OCI-LY3 (cell line): ENCODE measurements around the gene PARD3B.

Experiments used
- H2AFZ ChIP-seq: fragments of 200-600, 300-600 bp; shearing (Covaris generic); 2 replicates; pipeline ENCODE4 v1.6.0; 2014; ENCODE audit warnings: antibody characterized with exemption, low read depth, low read length
- H3K27ac ChIP-seq: fragments of 200-600, 300-600 bp; sonication (generic); 2 replicates; pipeline ENCODE4 v1.5.1; 2014; ENCODE audit warnings: mild to moderate bottlenecking, low read length, moderate library complexity, mixed read lengths
- H3K27me3 ChIP-seq: fragments of 200-600, 300-600 bp; sonication (generic); 2 replicates; pipeline ENCODE4 v1.6.1; 2014; ENCODE audit warnings: low read depth, low read length, mixed read lengths
- H3K36me3 ChIP-seq: fragments of 200-600, 300-600 bp; sonication (generic); replicated peaks from 2 replicates; pipeline ENCODE3; 2014; ENCODE audit warnings: low read depth, low read length, mixed read lengths
- H3K4me1 ChIP-seq: fragments of 300-600, 200-600 bp; sonication (generic); 2 replicates; pipeline ENCODE4 v1.6.1; 2014; ENCODE audit warnings: low read length, mixed read lengths
- H3K4me2 ChIP-seq: fragments of 200-600, 300-600 bp; sonication (generic); 2 replicates; pipeline ENCODE4 v1.6.1; 2014; ENCODE audit warnings: low read length, mixed read lengths
- H3K4me3 ChIP-seq: fragments of 300-600, 200-600 bp; sonication (generic); 2 replicates; pipeline ENCODE4 v1.5.1; 2014; ENCODE audit warnings: antibody characterized with exemption, mild to moderate bottlenecking, low read length, moderate library complexity
- H3K79me2 ChIP-seq: fragments of 300-600, 200-600 bp; shearing (Covaris generic); 2 replicates; pipeline ENCODE4 v1.6.1; 2014; ENCODE audit warnings: mild to moderate bottlenecking, low read length, mixed read lengths
- H3K9ac ChIP-seq: fragments of 300-600, 200-600 bp; shearing (Covaris generic); 2 replicates; pipeline ENCODE4 v1.6.0; 2014; ENCODE audit warnings: mild to moderate bottlenecking, low read length, moderate library complexity
- H3K9me3 ChIP-seq: fragments of 200-600, 300-600 bp; shearing (Covaris generic); 2 replicates; pipeline ENCODE4 v1.6.1; 2014; ENCODE audit warnings: low read length, mixed read lengths; ENCODE audit not compliant: insufficient read depth
- H4K20me1 ChIP-seq: fragments of 200-600, 300-600 bp; sonication (generic); 2 replicates; pipeline ENCODE4 v1.6.1; 2016; ENCODE audit warnings: low read length, mixed read lengths; ENCODE audit not compliant: insufficient read depth
- EZH2phosphoT487 ChIP-seq: fragments of 200-600 bp; shearing (Covaris generic); IDR thresholded peaks from 2 replicates; pipeline ENCODE4 v1.6.1; 2018; ENCODE audit warnings: antibody characterized with exemption, mixed run types, low read depth
- TF ChIP-seq, protein P1 (sequence below): fragments of 200-600, 300-600 bp; sonication (generic); IDR thresholded peaks from 2 replicates; pipeline ENCODE4 v1.5.1; 2014; ENCODE audit warnings: antibody characterized with exemption, low read length, low read depth

The PARD3B gene

DNA sequence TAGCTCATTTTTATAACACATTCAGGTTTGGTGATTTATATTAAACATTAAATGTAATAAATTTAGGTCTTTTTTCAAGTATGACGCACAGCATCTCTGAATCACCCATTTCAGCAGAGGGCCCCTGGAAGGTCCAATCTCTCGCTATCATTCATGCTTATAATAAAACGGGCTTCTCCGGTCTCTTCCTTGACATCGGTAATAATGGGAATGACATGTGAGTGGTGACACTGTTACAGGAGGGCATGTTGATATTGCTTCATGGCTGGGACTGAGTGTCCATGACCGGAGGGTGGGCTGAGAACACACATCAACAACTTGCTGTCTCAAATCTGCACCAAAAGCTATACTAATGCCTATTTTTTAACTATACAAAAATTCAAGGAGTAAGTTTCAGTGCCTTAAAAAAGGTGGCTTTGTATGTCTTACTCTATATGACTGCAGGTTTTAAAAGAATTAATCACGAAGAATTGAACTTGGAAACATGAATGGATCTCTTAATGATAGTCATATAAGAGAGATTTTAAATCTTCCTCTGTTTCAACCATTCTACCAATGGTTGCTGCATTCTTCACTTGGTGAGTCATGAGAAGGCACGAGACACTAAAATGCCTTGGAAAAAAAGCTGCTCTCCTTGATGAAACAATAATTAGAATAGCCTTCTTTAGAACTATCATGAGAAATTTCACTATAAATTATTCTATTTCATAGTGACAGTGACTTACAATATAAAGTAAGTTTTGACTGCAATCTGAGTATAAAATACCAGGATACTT is 1035.1 kb downstream of the PARD3B start:
- Histone ChIP-seq H3K9me3 (no peaks in the 10 kb centered on the region), H4K20me1 (no peaks in the 10 kb centered on the region), H3K4me2 (no peak overlapping the region), H3K79me2 (no peaks in the 10 kb centered on the region), H3K4me3 (no peak overlapping the region), H2AFZ (no peak overlapping the region), H3K9ac (no peak overlapping the region), H3K27me3 (no peaks in the 10 kb centered on the region), H3K4me1 (no peaks in the 10 kb centered on the region), H3K36me3 (no peaks in the 10 kb centered on the region), H3K27ac (no peak overlapping the region)
- no peak for TF ChIP-seq EZH2phosphoT487
- TF ChIP-seq, protein P1, sequence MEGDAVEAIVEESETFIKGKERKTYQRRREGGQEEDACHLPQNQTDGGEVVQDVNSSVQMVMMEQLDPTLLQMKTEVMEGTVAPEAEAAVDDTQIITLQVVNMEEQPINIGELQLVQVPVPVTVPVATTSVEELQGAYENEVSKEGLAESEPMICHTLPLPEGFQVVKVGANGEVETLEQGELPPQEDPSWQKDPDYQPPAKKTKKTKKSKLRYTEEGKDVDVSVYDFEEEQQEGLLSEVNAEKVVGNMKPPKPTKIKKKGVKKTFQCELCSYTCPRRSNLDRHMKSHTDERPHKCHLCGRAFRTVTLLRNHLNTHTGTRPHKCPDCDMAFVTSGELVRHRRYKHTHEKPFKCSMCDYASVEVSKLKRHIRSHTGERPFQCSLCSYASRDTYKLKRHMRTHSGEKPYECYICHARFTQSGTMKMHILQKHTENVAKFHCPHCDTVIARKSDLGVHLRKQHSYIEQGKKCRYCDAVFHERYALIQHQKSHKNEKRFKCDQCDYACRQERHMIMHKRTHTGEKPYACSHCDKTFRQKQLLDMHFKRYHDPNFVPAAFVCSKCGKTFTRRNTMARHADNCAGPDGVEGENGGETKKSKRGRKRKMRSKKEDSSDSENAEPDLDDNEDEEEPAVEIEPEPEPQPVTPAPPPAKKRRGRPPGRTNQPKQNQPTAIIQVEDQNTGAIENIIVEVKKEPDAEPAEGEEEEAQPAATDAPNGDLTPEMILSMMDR, result no peak

DNA sequence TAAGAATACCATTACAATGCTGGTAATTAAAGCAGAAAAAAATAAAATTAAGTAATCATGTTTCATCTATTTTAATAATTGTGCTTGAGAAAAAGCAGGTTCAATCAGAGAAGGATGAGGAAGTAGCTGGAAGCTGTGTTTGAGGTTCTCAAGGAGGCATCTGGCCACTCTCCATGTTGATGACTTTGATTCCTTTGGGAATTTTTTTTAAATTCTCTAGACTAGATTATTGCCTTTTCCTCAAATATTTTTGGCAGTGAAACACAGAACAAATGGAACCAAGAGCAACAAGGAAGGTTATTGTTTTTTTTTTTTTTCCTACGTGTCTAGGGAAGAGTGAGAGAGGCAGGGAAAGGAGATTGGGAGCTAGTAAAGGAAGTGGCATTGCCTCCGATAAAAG is 1037.1 kb downstream of the PARD3B start:
- Histone ChIP-seq H3K4me3 (no peak overlapping the region), H3K27me3 (no peaks in the 10 kb centered on the region), H3K27ac (no peak overlapping the region), H3K36me3 (no peaks in the 10 kb centered on the region), H3K4me2 (no peak overlapping the region), H4K20me1 (no peaks in the 10 kb centered on the region), H3K9me3 (no peaks in the 10 kb centered on the region), H3K9ac (no peak overlapping the region), H3K79me2 (no peaks in the 10 kb centered on the region), H3K4me1 (no peaks in the 10 kb centered on the region), H2AFZ (no peak overlapping the region)
- no peak for TF ChIP-seq EZH2phosphoT487
- TF ChIP-seq, protein P1, result no peak

DNA sequence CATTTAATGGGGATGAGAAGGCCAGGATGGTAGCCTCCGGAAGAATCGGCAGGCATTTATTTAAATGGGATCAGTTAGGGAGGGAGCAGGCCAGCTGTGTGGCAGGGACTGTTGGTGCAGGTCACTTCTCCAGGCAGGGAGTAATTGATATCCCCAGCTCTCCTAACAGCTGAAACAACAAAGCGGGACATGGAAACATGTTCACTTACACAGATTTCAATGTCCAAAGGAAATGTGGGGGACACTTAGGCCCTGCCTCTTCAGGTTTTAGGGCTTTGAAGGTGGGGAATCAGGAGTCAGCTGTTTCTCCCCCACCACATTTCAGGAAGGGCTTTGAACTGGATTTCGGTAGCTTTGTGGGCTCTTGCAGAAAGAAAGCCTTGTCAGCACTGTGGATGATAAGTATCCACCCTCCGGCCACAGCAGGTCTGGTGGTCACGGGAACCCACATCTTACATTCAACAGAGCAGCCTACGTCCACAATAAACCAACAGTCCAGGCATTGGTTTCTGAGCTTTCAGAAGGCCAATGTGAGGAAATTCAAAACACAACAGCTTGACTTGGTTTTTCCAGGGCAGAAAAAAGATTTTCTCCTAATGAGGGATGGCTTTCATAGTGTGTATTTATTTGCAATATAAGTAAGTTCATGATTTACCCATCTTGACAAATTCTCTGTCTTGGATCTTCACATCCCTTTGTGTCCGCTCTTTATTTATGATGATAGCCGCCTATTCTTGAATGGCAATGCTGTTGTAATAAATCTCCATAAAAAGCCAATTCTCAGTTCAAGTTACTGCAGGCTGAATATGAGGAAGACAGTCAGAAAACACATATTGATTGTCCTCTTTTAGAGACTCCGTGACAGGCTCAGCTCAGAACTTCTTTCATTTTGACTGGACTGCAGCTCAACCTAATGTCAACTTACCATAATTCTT is 1040.4 kb downstream of the PARD3B start:
- Histone ChIP-seq H4K20me1 (no peaks in the 10 kb centered on the region), H3K27ac (no peak overlapping the region), H3K36me3 (no peaks in the 10 kb centered on the region), H3K9ac (no peak overlapping the region), H3K27me3 (0 out of 2 replicates have a peak, but pooled peaks cover 3% of the 10 kb centered on the region), H3K4me1 (no peaks in the 10 kb centered on the region), H3K79me2 (no peaks in the 10 kb centered on the region), H3K4me3 (no peak overlapping the region), H3K9me3 (no peaks in the 10 kb centered on the region), H2AFZ (no peak overlapping the region), H3K4me2 (no peak overlapping the region)
- TF ChIP-seq EZH2phosphoT487, result no peak
- TF ChIP-seq, protein P1, result no peak

DNA sequence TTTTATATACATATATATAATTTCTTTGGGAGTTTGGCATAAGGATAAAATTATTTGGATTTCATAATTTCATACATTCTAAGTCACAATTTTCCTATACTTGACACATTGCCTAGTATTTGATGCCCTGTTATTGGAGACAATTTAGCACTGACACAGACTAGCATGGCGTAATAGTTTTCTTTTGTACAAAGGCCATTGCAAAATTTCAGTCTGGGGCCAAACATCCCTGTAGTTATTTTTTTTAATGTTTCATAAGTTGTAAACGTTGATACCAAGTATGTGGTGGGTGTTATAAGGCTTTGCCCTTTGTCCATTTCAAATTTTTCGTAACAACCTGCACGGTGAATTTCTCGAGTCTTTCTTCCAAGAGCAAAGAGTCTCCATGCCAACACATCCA is 1041.4 kb downstream of the PARD3B start:
- Histone ChIP-seq H3K4me1 (no peaks in the 10 kb centered on the region), H3K27ac (no peak overlapping the region), H3K36me3 (no peaks in the 10 kb centered on the region), H2AFZ (no peak overlapping the region), H3K4me2 (no peak overlapping the region), H3K4me3 (no peak overlapping the region), H3K9me3 (no peaks in the 10 kb centered on the region), H3K9ac (no peak overlapping the region), H3K79me2 (no peaks in the 10 kb centered on the region), H4K20me1 (no peaks in the 10 kb centered on the region), H3K27me3 (0 out of 2 replicates have a peak, but pooled peaks cover 3% of the 10 kb centered on the region)
- TF ChIP-seq, protein P1, result no peak
- no peak for TF ChIP-seq EZH2phosphoT487
